HTERT RPE-1 (cell line): ENCODE results near the gene PIN4.
"Not testable (repeated sequence)": the region's sequence is repeated elsewhere in the genome, so short reads cannot be mapped to it uniquely, and the experiment has no call there.

ENCODE experiments used
- in situ Hi-C: fragments of 300-500 bp; cut with MboI; formaldehyde crosslinking; loops from 4 replicates; pipeline ENCODE4 v1.14.3; 2020; ENCODE audit warnings: low sequenced_read_pairs

The PIN4 gene

GRCh38 chrX:72201836-72202536, 20.4 kb downstream of the PIN4 start:
- in situ Hi-C loops = no loop called here

GRCh38 chrX:72202792-72203401, 21.3 kb downstream of the PIN4 start:
- in situ Hi-C loops = no loop called here

GRCh38 chrX:72203421-72203820, 21.9 kb downstream of the PIN4 start:
- in situ Hi-C loops = no loop called here

GRCh38 chrX:72205706-72206105, 24.1 kb downstream of the PIN4 start:
- in situ Hi-C loops = no loop called here

- in situ Hi-C loops = no loop called here
Measured at GRCh38 chrX:72207366-72207765, 25.8 kb downstream of the PIN4 start.

- in situ Hi-C loops = no loop called here
Measured at GRCh38 chrX:72208126-72208800, 26.7 kb downstream of the PIN4 start.

- in situ Hi-C loops = no loop called here
Measured at GRCh38 chrX:72216973-72217372, 35.4 kb downstream of the PIN4 start.

GRCh38 chrX:72220375-72220774, 38.8 kb downstream of the PIN4 start:
- in situ Hi-C loops = not testable (repeated sequence)

GRCh38 chrX:72230290-72230689, 48.7 kb downstream of the PIN4 start:
- in situ Hi-C loops = no loop called here

- in situ Hi-C loops = no loop called here
Measured at GRCh38 chrX:72236841-72237240, 55.3 kb downstream of the PIN4 start.

- in situ Hi-C loops = no loop called here
Measured at GRCh38 chrX:72238183-72238582, 56.6 kb downstream of the PIN4 start.

GRCh38 chrX:72238721-72239475, 57.3 kb downstream of the PIN4 start, which contains the start of gene ERCC6L:
TSS of gene ERCC6L (minus strand) at chrX:72239027. CDS start at chrX:72238911, 116 bp downstream.
- in situ Hi-C loops = no loop called here

GRCh38 chrX:72240976-72241375, 59.4 kb downstream of the PIN4 start:
- in situ Hi-C loops = no loop called here

GRCh38 chrX:72243472-72243871, 61.9 kb downstream of the PIN4 start:
- in situ Hi-C loops = no loop called here

- in situ Hi-C loops = no loop called here
Measured at GRCh38 chrX:72245461-72246089, 64.0 kb downstream of the PIN4 start.

- in situ Hi-C loops = no loop called here
Measured at GRCh38 chrX:72247206-72247942, 65.8 kb downstream of the PIN4 start.
